Smooth muscle cell (in vitro differentiated cells): ENCODE results near the gene CPNE8. TPM values are rescaled to one million over a fixed set of nuclear protein-coding genes. Genes with fewer than 3 reads are reported as not detected.

Experiments
- DNase-seq: peaks from one replicate; lab custom pipeline; 2025; ENCODE audit not compliant: unreplicated experiment; lab: John Stamatoyannopoulos, UW
- H2AFZ ChIP-seq: fragments of 200-600 bp; sonication (generic); 2 replicates; pipeline ENCODE4 v1.6.0; 2016; ENCODE audit warnings: antibody characterized with exemption, low read depth, mild to moderate bottlenecking
- H3F3A ChIP-seq: fragments of 200-600 bp; sonication (generic); 2 replicates; pipeline ENCODE4 v1.6.0; 2017; ENCODE audit warnings: antibody characterized with exemption, low read depth
- H3K27ac ChIP-seq: fragments of 200-600 bp; sonication (generic); 2 replicates; pipeline ENCODE4 v1.5.1; 2016; ENCODE audit warnings: low read depth, mild to moderate bottlenecking
- H3K27me3 ChIP-seq: fragments of 200-600 bp; sonication (generic); 2 replicates; pipeline ENCODE4 v1.6.1; 2016; ENCODE audit warnings: low read depth, mild to moderate bottlenecking
- H3K36me3 ChIP-seq: fragments of 200-600 bp; sonication (generic); 2 replicates; pipeline ENCODE4 v1.5.1; 2016; ENCODE audit warnings: low read depth
- H3K4me1 ChIP-seq: fragments of 200-600 bp; sonication (generic); 2 replicates; pipeline ENCODE4 v1.5.1; 2016; ENCODE audit warnings: low read depth
- H3K4me2 ChIP-seq: fragments of 200-600 bp; sonication (generic); 2 replicates; pipeline ENCODE4 v1.6.0; 2016; ENCODE audit warnings: mild to moderate bottlenecking
- H3K4me3 ChIP-seq: fragments of 200-600 bp; sonication (generic); 2 replicates; pipeline ENCODE4 v1.5.1; 2016; ENCODE audit warnings: mild to moderate bottlenecking
- H3K79me2 ChIP-seq: fragments of 200-600 bp; sonication (generic); 2 replicates; pipeline ENCODE4 v1.6.0; 2016; ENCODE audit warnings: low read depth, mild to moderate bottlenecking
- H3K9ac ChIP-seq: fragments of 200-600 bp; sonication (generic); 2 replicates; pipeline ENCODE4 v1.6.0; 2016; ENCODE audit warnings: low read depth
- H3K9me3 ChIP-seq: fragments of 200-600 bp; sonication (generic); replicated peaks from 2 replicates; pipeline ENCODE4 v1.5.1; 2016; ENCODE audit warnings: low read depth
- H4K20me1 ChIP-seq: fragments of 200-600 bp; sonication (generic); 2 replicates; pipeline ENCODE4 v1.6.0; 2016; ENCODE audit warnings: low read depth
- CTCF ChIP-seq: fragments of 200-600 bp; sonication (generic); IDR thresholded peaks from 2 replicates; pipeline ENCODE4 v1.5.1; 2017; ENCODE audit warnings: borderline replicate concordance, mild to moderate bottlenecking, antibody characterized with exemption; ENCODE audit not compliant: insufficient read depth, poor library complexity, severe bottlenecking
- WGBS: methylation state at CpG from one replicate; pipeline ENCODE4 v1.1.7; 2016; ENCODE audit warnings: low lambda C conversion rate; 5-methylcytosine and 5-hydroxymethylcytosine counted together
- polyA plus RNA-seq: library from polyadenylated mRNA; unstranded; fragments of >200 nt; fragmentation: Nextera tagmentation; extraction: Ambion mirVana; gene quantifications from 2 replicates; pipeline ENCODE4 v1.2.1, GENCODE V29; 2016
- total RNA-seq: library from RNA; depleted of rRNA; stranded (reverse); fragments of >200 nt; gene quantifications from 2 replicates; pipeline ENCODE4 v1.2.3, GENCODE V29; 2014

CPNE8 gene
- total and polyA plus RNA-seq, 2 experiments from 2014 or later = 6.3 to 19.4 TPM

GRCh38 chr12:38736821-38737220 lies 168.6 kb downstream of the CPNE8 start:
- Histone ChIP-seq H3K9ac (no peak overlapping the region), H3K4me1 (peaks cover 5% of the 10 kb centered on the region), H3K27me3 (no peaks in the 10 kb centered on the region), H3K36me3 (no peaks in the 10 kb centered on the region), H3K27ac (no peak overlapping the region), H3K9me3 (no peaks in the 10 kb centered on the region), H3K79me2 (no peaks in the 10 kb centered on the region), H3K4me3 (no peak overlapping the region), H3K4me2 (peak overlapping the region; percentile 69), H2AFZ (no peak overlapping the region), H4K20me1 (no peaks in the 10 kb centered on the region), H3F3A (no peaks in the 10 kb centered on the region)
- no peak for DNase-seq
- TF ChIP-seq CTCF = no peak
- WGBS = 44% methylated on average over 3 of the region's 3 CpGs

GRCh38 chr12:38732761-38733160 lies 172.6 kb downstream of the CPNE8 start:
- no peaks in the 10 kb centered on the region for H3K36me3 ChIP-seq
- no peak overlapping the region for H3K4me3 ChIP-seq
- peaks cover 5% of the 10 kb centered on the region for H3K4me1 ChIP-seq
- no peaks in the 10 kb centered on the region for H3K79me2 ChIP-seq
- H2AFZ ChIP-seq = no peak overlapping the region
- no peak for DNase-seq
- no peak overlapping the region for H3K9ac ChIP-seq
- H3K9me3 ChIP-seq = no peaks in the 10 kb centered on the region
- H4K20me1 ChIP-seq = no peaks in the 10 kb centered on the region
- H3K4me2 ChIP-seq = no peak overlapping the region
- no peaks in the 10 kb centered on the region for H3F3A ChIP-seq
- TF ChIP-seq CTCF = no peak
- H3K27ac ChIP-seq = no peak overlapping the region
- no peaks in the 10 kb centered on the region for H3K27me3 ChIP-seq

- no peak overlapping the region for H3K4me3 ChIP-seq
- DNase-seq = no peak
These were observed 176.5 kb downstream of the CPNE8 start for GRCh38 chr12:38728894-38729293.

More at GRCh38 chr12:38728894-38729293, 176.5 kb downstream of the CPNE8 start:
- no peak for TF ChIP-seq CTCF
- Histone ChIP-seq H3K79me2 (no peaks in the 10 kb centered on the region), H3K9me3 (no peaks in the 10 kb centered on the region), H3K36me3 (no peaks in the 10 kb centered on the region), H3K4me1 (no peaks in the 10 kb centered on the region), H3K27me3 (no peaks in the 10 kb centered on the region), H3K27ac (no peak overlapping the region), H4K20me1 (no peaks in the 10 kb centered on the region), H3K9ac (no peak overlapping the region), H2AFZ (no peak overlapping the region), H3F3A (no peaks in the 10 kb centered on the region), H3K4me2 (no peak overlapping the region)
- 74% methylated on average over 1 of the region's 1 CpG for WGBS
